GM12892 (cell line): ENCODE data around the gene DSCAML1.

Source experiments
- POLR2A ChIP-seq: IDR thresholded peaks from 2 replicates; pipeline ENCODE4 v1.6.1; 2011; ENCODE audit warnings: low read depth, low read length, control low read depth
- TAF1 ChIP-seq: IDR thresholded peaks from 2 replicates; pipeline ENCODE4 v1.6.1; 2011; ENCODE audit warnings: low read depth, mild to moderate bottlenecking, control low read depth, low read length, borderline replicate concordance

GRCh38 chr11:117613521-117613920 is 183.5 kb downstream of the DSCAML1 start:
- TF ChIP-seq POLR2A (no peak), TAF1 (no peak)
